Measurements from ENCODE around the gene TMUB1. TPM values are rescaled to one million over a fixed set of nuclear protein-coding genes. Genes with fewer than 3 reads are reported as not detected.

TMUB1 gene
- total RNA-seq, 3 donors from 2014 or later (not counting 1 experiment from before 2014, with no cell fraction given) = 44.1 to 49.8 (median 47.3) TPM

DNA sequence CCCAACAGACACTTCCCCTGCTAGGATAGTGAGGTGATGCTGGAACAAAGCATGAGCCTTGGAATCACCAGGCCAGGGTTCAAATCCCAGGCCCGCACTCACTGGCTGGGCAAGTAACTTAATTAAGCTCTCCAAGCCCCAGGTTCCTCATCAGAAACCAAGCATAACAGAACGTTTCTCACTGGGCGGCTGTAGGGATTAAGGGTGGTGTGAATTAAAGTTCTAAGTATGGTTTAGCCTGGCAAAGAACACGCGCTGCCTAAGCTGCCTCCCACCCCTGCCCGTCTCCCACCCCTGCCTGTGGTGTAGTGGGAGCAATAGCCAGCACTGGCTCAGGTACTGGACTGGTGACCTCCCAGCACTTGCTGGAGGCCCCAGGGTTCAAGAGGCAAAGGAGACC is 18.3 kb downstream of the TMUB1 start:
- Histone ChIP-seq H3K4me3 (ENCODE audit: low read length) (no peak overlapping the region), H3K4me1 (ENCODE audit: control insufficient read depth, insufficient read depth, low read length) (peaks cover 12% of the 10 kb centered on the region), H3K9me3 (ENCODE audit: control insufficient read depth, insufficient read depth, low read length) (no peaks in the 10 kb centered on the region), H3K27ac (ENCODE audit: low read length) (no peak overlapping the region), H3K36me3 (ENCODE audit: control insufficient read depth, insufficient read depth, low read length) (peaks cover 33% of the 10 kb centered on the region), H3K27me3 (ENCODE audit: control insufficient read depth, insufficient read depth, low read length) (no peaks in the 10 kb centered on the region)
- no peak for TF ChIP-seq CTCF (IDR thresholded peaks at IDR 0.05)
- no peak for ATAC-seq
- intact Hi-C loops (cut with micrococcal nuclease) = no loop called here
- Mint-ChIP-seq H3K27me3 (ENCODE audit: low read depth in 2 of 2) (no peaks in the 10 kb centered on the region), H3K9me3 (no peaks in the 10 kb centered on the region), H3K36me3 (no peaks in the 10 kb centered on the region), H3K27ac (no peak overlapping the region), H3K4me1 (peaks cover 0 to 20% of the 10 kb centered on the region in 2 donors), H3K4me3 (no peak overlapping the region)
- no peak for DNase-seq
- 92% methylated on average over 4 of the region's 6 CpGs for WGBS (ENCODE audit: insufficient coverage)

DNA sequence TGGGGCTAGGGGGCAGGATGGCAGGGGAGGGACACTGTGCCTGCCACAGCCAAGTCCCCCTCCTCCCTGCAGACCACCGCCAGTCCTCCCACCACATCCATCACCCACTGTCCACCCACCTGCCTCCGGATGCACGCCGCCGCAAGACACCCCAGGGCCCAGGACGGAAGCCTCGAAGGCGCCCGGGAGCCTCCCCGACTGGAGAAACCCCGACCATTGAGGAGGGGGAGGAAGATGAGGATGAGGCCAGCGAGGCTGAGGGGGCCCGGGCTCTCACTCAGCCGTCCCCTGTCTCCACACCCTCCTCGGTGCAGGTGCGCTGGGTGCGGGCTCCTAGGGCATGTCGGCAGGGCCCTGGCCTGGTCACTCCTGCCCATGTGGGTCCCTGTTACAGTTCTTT is 18.8 kb downstream of the TMUB1 start:
- WGBS (ENCODE audit: insufficient coverage) = 99% methylated on average over 18 of the region's 18 CpGs
- Histone ChIP-seq H3K27me3 (ENCODE audit: control insufficient read depth, insufficient read depth, low read length) (no peaks in the 10 kb centered on the region), H3K4me1 (ENCODE audit: control insufficient read depth, insufficient read depth, low read length) (peaks cover 14% of the 10 kb centered on the region), H3K9me3 (ENCODE audit: control insufficient read depth, insufficient read depth, low read length) (no peaks in the 10 kb centered on the region), H3K36me3 (ENCODE audit: control insufficient read depth, insufficient read depth, low read length) (peaks cover 28% of the 10 kb centered on the region), H3K4me3 (ENCODE audit: low read length) (no peak overlapping the region), H3K27ac (ENCODE audit: low read length) (no peak overlapping the region)
- peaks cover 0 to 23% of the 10 kb centered on the region in 2 donors for H3K4me1 Mint-ChIP-seq
- H3K27me3 Mint-ChIP-seq (ENCODE audit: low read depth in 2 of 2) = no peaks in the 10 kb centered on the region
- no peak overlapping the region for H3K27ac Mint-ChIP-seq
- DNase-seq = no peak
- H3K4me3 Mint-ChIP-seq = no peak overlapping the region
- TF ChIP-seq CTCF (IDR thresholded peaks at IDR 0.05) = no peak
- H3K9me3 Mint-ChIP-seq = no peaks in the 10 kb centered on the region
- ATAC-seq = no peak
- intact Hi-C loops (cut with micrococcal nuclease) = no loop called here
- H3K36me3 Mint-ChIP-seq = no peaks in the 10 kb centered on the region

GRCh38 chr7:151063212-151063561 is 20.1 kb downstream of the TMUB1 start:
- TF ChIP-seq CTCF (IDR thresholded peaks at IDR 0.05) = no peak
- peaks cover 21% of the 10 kb centered on the region for H3K36me3 ChIP-seq (ENCODE audit: control insufficient read depth, insufficient read depth, low read length)
- no peak overlapping the region for H3K27ac ChIP-seq (ENCODE audit: low read length)
- no peaks in the 10 kb centered on the region for H3K27me3 ChIP-seq (ENCODE audit: control insufficient read depth, insufficient read depth, low read length)
- peaks cover 25% of the 10 kb centered on the region for H3K4me1 ChIP-seq (ENCODE audit: control insufficient read depth, insufficient read depth, low read length)
- Mint-ChIP-seq H3K4me1 (peaks cover 7 to 30% of the 10 kb centered on the region in 2 donors), H3K36me3 (no peaks in the 10 kb centered on the region), H3K27ac (no peak overlapping the region), H3K4me3 (no peak overlapping the region), H3K27me3 (ENCODE audit: low read depth in 2 of 2) (no peaks in the 10 kb centered on the region), H3K9me3 (no peaks in the 10 kb centered on the region)
- no peak overlapping the region for H3K4me3 ChIP-seq (ENCODE audit: low read length)
- no peak for DNase-seq
- intact Hi-C loops (cut with micrococcal nuclease) = no loop called here
- no peak for ATAC-seq
- WGBS (ENCODE audit: insufficient coverage) = 97% methylated on average over 11 of the region's 11 CpGs
- no peaks in the 10 kb centered on the region for H3K9me3 ChIP-seq (ENCODE audit: control insufficient read depth, insufficient read depth, low read length)

- ATAC-seq = no peak
- WGBS (ENCODE audit: insufficient coverage) = 91% methylated on average over 37 of the region's 43 CpGs
Observed at GRCh38 chr7:151062399-151063211, 20.7 kb downstream of the TMUB1 start.

More at GRCh38 chr7:151062399-151063211, 20.7 kb downstream of the TMUB1 start:
- Histone ChIP-seq H3K4me3 (ENCODE audit: low read length) (no peak overlapping the region), H3K27ac (ENCODE audit: low read length) (no peak overlapping the region), H3K9me3 (ENCODE audit: control insufficient read depth, insufficient read depth, low read length) (no peaks in the 10 kb centered on the region), H3K36me3 (ENCODE audit: control insufficient read depth, insufficient read depth, low read length) (peaks cover 16% of the 10 kb centered on the region), H3K4me1 (ENCODE audit: control insufficient read depth, insufficient read depth, low read length) (peaks cover 27% of the 10 kb centered on the region), H3K27me3 (ENCODE audit: control insufficient read depth, insufficient read depth, low read length) (no peaks in the 10 kb centered on the region)
- H3K27me3 Mint-ChIP-seq (ENCODE audit: low read depth in 2 of 2) = no peaks in the 10 kb centered on the region
- no peak for DNase-seq
- H3K9me3 Mint-ChIP-seq = no peaks in the 10 kb centered on the region
- H3K4me1 Mint-ChIP-seq = peaks cover 9 to 34% of the 10 kb centered on the region in 2 donors
- H3K4me3 Mint-ChIP-seq = no peak overlapping the region
- TF ChIP-seq CTCF (IDR thresholded peaks at IDR 0.05) = no peak
- intact Hi-C loops (cut with micrococcal nuclease) = no loop called here
- no peaks in the 10 kb centered on the region for H3K36me3 Mint-ChIP-seq
- H3K27ac Mint-ChIP-seq = no peak overlapping the region

All from natural killer cell (primary cell).